ENCODE measurements around the gene SYT8. TPM values are rescaled to one million over a fixed set of nuclear protein-coding genes. Genes with fewer than 3 reads are reported as not detected.

SYT8 gene
- total RNA-seq, 1 donor from 2014 or later = 12.5 TPM

- H3K4me1 ChIP-seq = peaks cover 29% of the 10 kb centered on the region
- intact Hi-C loops (cut with DNase I) = no loop called here
- no peaks in the 10 kb centered on the region for H3K36me3 ChIP-seq
- H3K27ac ChIP-seq = no peak overlapping the region
- ATAC-seq (no peak), DNase-seq (no peak)
- H3K4me3 ChIP-seq = no peak overlapping the region
- no peaks in the 10 kb centered on the region for H3K27me3 ChIP-seq
- no peaks in the 10 kb centered on the region for H3K9me3 ChIP-seq
- no peak for TF ChIP-seq CTCF (IDR thresholded peaks at IDR 0.05)
These were observed 1.5 kb downstream of the SYT8 start for GRCh38 chr11:1836011-1836945.

- intact Hi-C loops (cut with DNase I) = no loop called here
- peak; percentile 80 for TF ChIP-seq CTCF (IDR thresholded peaks at IDR 0.05)
- peak; percentile 31 for ATAC-seq
- DNase-seq = peak; percentile 83
- H3K9me3 ChIP-seq = no peaks in the 10 kb centered on the region
- no peak overlapping the region for H3K27ac ChIP-seq
- no peak overlapping the region for H3K4me3 ChIP-seq
- no peaks in the 10 kb centered on the region for H3K36me3 ChIP-seq
- peaks cover 20% of the 10 kb centered on the region for H3K4me1 ChIP-seq
- no peaks in the 10 kb centered on the region for H3K27me3 ChIP-seq
These were observed 2.6 kb downstream of the SYT8 start for GRCh38 chr11:1837171-1838076.

GRCh38 chr11:1838077-1838425, 3.3 kb downstream of the SYT8 start:
- peak; percentile 1 for TF ChIP-seq CTCF (IDR thresholded peaks at IDR 0.05)
- H3K4me3 ChIP-seq = no peak overlapping the region

GRCh38 chr11:1838426-1839144, 3.8 kb downstream of the SYT8 start, which contains the start of gene TNNI2:
TSS of gene TNNI2 (plus strand) at chr11:1838981. CDS start at chr11:1839697, 716 bp downstream.
- DNase-seq (no peak), ATAC-seq (no peak)
- H3K9me3 ChIP-seq = no peaks in the 10 kb centered on the region
- H3K27ac ChIP-seq = no peak within 1 kb of the TSS
- no peak within 1 kb of the TSS for H3K4me3 ChIP-seq
- peaks cover 15% of the 10 kb centered on the region for H3K4me1 ChIP-seq
- H3K36me3 ChIP-seq = no peaks in the 10 kb centered on the region
- no peaks in the 10 kb centered on the region for H3K27me3 ChIP-seq
- intact Hi-C loops (cut with DNase I) = no loop called here
- no peak for TF ChIP-seq CTCF (IDR thresholded peaks at IDR 0.05)

More at GRCh38 chr11:1838077-1838425, 3.3 kb downstream of the SYT8 start:
- intact Hi-C loops (cut with DNase I) = no loop called here
- no peak for ATAC-seq
- Histone ChIP-seq H3K4me1 (peaks cover 15% of the 10 kb centered on the region), H3K27ac (no peak overlapping the region), H3K36me3 (no peaks in the 10 kb centered on the region), H3K9me3 (no peaks in the 10 kb centered on the region), H3K27me3 (no peaks in the 10 kb centered on the region)
- no peak for DNase-seq

GRCh38 chr11:1839204-1839923, 4.6 kb downstream of the SYT8 start:
- intact Hi-C loops (cut with DNase I) = no loop called here
- no peak overlapping the region for H3K4me3 ChIP-seq
- no peak for DNase-seq
- no peak for ATAC-seq
- no peaks in the 10 kb centered on the region for H3K36me3 ChIP-seq
- H3K27me3 ChIP-seq = no peaks in the 10 kb centered on the region
- H3K9me3 ChIP-seq = no peaks in the 10 kb centered on the region
- H3K27ac ChIP-seq = no peak overlapping the region
- TF ChIP-seq CTCF (IDR thresholded peaks at IDR 0.05) = no peak
- peaks cover 17% of the 10 kb centered on the region for H3K4me1 ChIP-seq
